SU-DHL-6 (cell line): ENCODE results near the gene PODXL2.

Source experiments
- H2AFZ ChIP-seq: fragments of 200-600 bp; sonication (generic); 2 replicates; pipeline ENCODE4 v1.6.1; 2014; ENCODE audit warnings: low read depth, mild to moderate bottlenecking, moderate library complexity, mixed read lengths, antibody characterized with exemption, low read length; ENCODE audit not compliant: severe bottlenecking
- H3F3A ChIP-seq: fragments of 200-600 bp; shearing (Covaris generic); 2 replicates; pipeline ENCODE4 v1.6.0; 2016; ENCODE audit warnings: antibody characterized with exemption, mild to moderate bottlenecking; ENCODE audit not compliant: insufficient read depth
- H3K27ac ChIP-seq: fragments of 200-600 bp; sonication (generic); 2 replicates; pipeline ENCODE4 v1.5.1; 2016; ENCODE audit warnings: low read depth, mild to moderate bottlenecking, low read length, moderate library complexity, mixed read lengths
- H3K27me3 ChIP-seq: fragments of 200-600 bp; sonication (generic), shearing (Covaris generic); 2 replicates; pipeline ENCODE4 v1.6.0; 2014; ENCODE audit warnings: mild to moderate bottlenecking, low read length
- H3K36me3 ChIP-seq: fragments of 200-600 bp; sonication (generic); 2 replicates; pipeline ENCODE4 v1.6.1; 2014; ENCODE audit warnings: mild to moderate bottlenecking, low read length, mixed read lengths
- H3K4me2 ChIP-seq: fragments of 300-600, 200-600 bp; shearing (Covaris generic), sonication (generic); 2 replicates; pipeline ENCODE4 v1.6.0; 2014; ENCODE audit warnings: low read length, low read depth, mild to moderate bottlenecking; ENCODE audit not compliant: poor library complexity, severe bottlenecking
- H3K4me3 ChIP-seq: fragments of 200-600 bp; sonication (generic); 2 replicates; pipeline ENCODE4 v1.5.1; 2014; ENCODE audit warnings: antibody characterized with exemption, low read length, mild to moderate bottlenecking, mixed read lengths; ENCODE audit not compliant: insufficient read depth, poor library complexity, severe bottlenecking
- H3K79me2 ChIP-seq: fragments of 200-600 bp; sonication (generic); 2 replicates; pipeline ENCODE4 v1.6.1; 2014; ENCODE audit warnings: mild to moderate bottlenecking, low read length, moderate library complexity; ENCODE audit not compliant: insufficient read depth
- H3K9ac ChIP-seq: fragments of 200-600 bp; sonication (generic); 2 replicates; pipeline ENCODE4 v1.7.0; 2014; ENCODE audit warnings: mild to moderate bottlenecking, low read length
- H3K9me2 ChIP-seq: fragments of 200-600 bp; sonication (generic); replicated peaks from 2 replicates; pipeline ENCODE4 v1.6.1; 2014; ENCODE audit warnings: low read length; ENCODE audit not compliant: insufficient read depth
- H3K9me3 ChIP-seq: fragments of 200-600 bp; sonication (generic); 2 replicates; pipeline ENCODE4 v1.6.1; 2014; ENCODE audit warnings: low read length, mixed read lengths; ENCODE audit not compliant: insufficient read depth
- H4K20me1 ChIP-seq: fragments of 200-600 bp; sonication (generic); 2 replicates; pipeline ENCODE4 v1.6.1; 2014; ENCODE audit warnings: low read depth, mild to moderate bottlenecking, antibody characterized with exemption, low read length, moderate library complexity, mixed read lengths
- EZH2phosphoT487 ChIP-seq: fragments of 200-600 bp; sonication (generic), shearing (Covaris generic); conservative IDR thresholded peaks from 2 replicates; pipeline ENCODE4 v1.6.1; 2018; ENCODE audit warnings: mild to moderate bottlenecking, antibody characterized with exemption, low read length, moderate library complexity, mixed read lengths
- TF ChIP-seq, protein P1 (sequence below): fragments of 200-600 bp; sonication (generic); IDR thresholded peaks from one replicate; pipeline ENCODE4 v1.5.1; 2017; ENCODE audit warnings: antibody characterized with exemption, mild to moderate bottlenecking, low read length, moderate library complexity; ENCODE audit not compliant: insufficient read depth, poor library complexity, severe bottlenecking

Gene PODXL2

DNA sequence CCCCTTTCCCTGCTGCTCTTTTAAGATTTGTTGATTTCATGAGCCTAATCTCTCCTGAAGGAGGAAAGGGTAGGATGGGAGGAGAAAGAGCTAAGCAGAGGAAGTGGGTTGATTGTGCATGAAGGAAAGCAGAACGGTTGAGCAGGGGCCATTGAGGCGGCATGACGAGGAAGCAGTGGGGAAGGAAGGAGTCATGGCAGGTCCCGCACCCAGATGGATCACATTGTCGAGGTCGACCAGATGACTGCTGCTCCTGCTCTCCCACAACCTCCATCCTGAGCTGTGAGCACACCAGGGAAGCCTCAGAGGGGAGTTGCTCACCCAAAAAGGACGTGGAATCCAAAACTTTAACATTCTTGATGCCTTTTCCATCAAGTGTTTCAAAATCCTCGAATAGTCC lies 86.5 kb downstream of the PODXL2 start:
- no peaks in the 10 kb centered on the region for H3K27me3 ChIP-seq
- no peak overlapping the region for H3K4me3 ChIP-seq
- H3K36me3 ChIP-seq, result no peaks in the 10 kb centered on the region
- H3K79me2 ChIP-seq, result no peaks in the 10 kb centered on the region
- no peak overlapping the region for H3K27ac ChIP-seq
- H2AFZ ChIP-seq, result no peak overlapping the region
- H3K9ac ChIP-seq, result no peak overlapping the region
- no peaks in the 10 kb centered on the region for H3K9me2 ChIP-seq
- no peak for TF ChIP-seq EZH2phosphoT487
- TF ChIP-seq, protein P1, sequence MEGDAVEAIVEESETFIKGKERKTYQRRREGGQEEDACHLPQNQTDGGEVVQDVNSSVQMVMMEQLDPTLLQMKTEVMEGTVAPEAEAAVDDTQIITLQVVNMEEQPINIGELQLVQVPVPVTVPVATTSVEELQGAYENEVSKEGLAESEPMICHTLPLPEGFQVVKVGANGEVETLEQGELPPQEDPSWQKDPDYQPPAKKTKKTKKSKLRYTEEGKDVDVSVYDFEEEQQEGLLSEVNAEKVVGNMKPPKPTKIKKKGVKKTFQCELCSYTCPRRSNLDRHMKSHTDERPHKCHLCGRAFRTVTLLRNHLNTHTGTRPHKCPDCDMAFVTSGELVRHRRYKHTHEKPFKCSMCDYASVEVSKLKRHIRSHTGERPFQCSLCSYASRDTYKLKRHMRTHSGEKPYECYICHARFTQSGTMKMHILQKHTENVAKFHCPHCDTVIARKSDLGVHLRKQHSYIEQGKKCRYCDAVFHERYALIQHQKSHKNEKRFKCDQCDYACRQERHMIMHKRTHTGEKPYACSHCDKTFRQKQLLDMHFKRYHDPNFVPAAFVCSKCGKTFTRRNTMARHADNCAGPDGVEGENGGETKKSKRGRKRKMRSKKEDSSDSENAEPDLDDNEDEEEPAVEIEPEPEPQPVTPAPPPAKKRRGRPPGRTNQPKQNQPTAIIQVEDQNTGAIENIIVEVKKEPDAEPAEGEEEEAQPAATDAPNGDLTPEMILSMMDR, result no peak
- H3F3A ChIP-seq, result no peaks in the 10 kb centered on the region
- no peaks in the 10 kb centered on the region for H4K20me1 ChIP-seq
- H3K4me2 ChIP-seq, result no peak overlapping the region
- H3K9me3 ChIP-seq, result no peaks in the 10 kb centered on the region

DNA sequence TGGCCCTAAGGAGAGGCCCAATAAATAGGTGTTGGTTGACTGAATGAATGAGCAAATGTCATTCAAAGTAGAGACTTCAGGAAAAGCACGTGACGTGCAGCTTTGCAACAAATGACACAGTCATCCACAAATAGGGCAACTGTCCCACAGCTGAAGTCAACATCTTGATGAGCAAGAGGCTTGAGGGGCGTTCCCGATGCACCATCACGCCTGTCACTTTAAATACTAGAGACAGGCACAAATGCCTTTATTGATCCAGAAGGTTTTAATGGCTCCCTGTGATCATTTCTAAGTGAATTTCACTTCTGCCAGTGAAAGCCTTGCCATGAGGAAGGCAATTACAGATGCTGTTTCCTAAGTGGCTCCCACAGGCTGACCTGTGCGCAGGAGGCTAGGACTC lies 87.4 kb downstream of the PODXL2 start:
- no peaks in the 10 kb centered on the region for H3K9me2 ChIP-seq
- no peaks in the 10 kb centered on the region for H3K36me3 ChIP-seq
- no peaks in the 10 kb centered on the region for H3K9me3 ChIP-seq
- no peak overlapping the region for H3K4me2 ChIP-seq
- no peaks in the 10 kb centered on the region for H4K20me1 ChIP-seq
- no peaks in the 10 kb centered on the region for H3K79me2 ChIP-seq
- H3K4me3 ChIP-seq, result no peak overlapping the region
- H3F3A ChIP-seq, result no peaks in the 10 kb centered on the region
- no peaks in the 10 kb centered on the region for H3K27me3 ChIP-seq
- no peak overlapping the region for H2AFZ ChIP-seq
- H3K27ac ChIP-seq, result no peak overlapping the region
- H3K9ac ChIP-seq, result no peak overlapping the region
- TF ChIP-seq, protein P1, result no peak

DNA sequence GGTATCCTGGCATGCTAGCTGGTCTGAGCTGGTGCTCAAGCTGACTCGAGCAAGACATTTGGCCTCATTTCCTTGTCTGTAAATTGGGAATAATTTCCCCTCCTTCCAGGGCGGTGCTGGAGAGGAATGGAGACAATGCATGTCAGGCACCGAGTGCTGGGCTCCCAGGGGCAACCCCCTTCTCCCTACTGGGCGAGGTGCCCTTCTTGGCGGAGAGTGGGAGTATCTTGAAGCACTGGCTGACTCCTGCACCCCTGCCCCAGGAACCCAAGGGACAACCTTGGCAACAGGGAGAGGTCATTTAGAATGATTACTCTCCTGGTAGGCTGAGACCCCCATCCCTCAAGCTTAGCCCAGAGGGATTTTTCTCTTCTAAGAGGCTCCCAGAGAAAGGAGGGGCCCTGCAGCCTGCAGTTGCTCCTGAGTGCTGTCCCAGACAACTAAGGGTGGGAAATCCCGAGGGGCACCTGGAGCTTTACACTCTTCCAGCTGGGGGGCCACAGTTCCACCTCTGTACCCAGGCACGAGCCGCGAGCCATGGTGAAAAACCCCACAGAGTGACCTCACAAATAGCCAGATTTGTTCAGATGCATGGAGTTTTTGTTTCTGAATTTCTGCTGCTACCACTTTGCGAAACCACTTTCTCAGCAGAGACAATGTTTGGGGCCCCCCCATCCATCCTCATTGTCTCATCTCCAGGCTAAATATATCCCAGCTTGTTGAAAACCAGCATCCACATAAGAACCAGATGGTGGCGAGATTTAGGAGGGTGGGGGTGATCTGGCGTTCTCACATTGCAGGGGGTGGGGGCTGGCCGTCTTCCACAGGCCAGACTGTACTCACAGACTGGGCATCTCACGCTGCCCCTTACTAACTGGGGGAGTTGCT lies 88.6 kb downstream of the PODXL2 start:
- no peak overlapping the region for H3K4me3 ChIP-seq
- H3K9me2 ChIP-seq, result no peaks in the 10 kb centered on the region
- H3K4me2 ChIP-seq, result no peak overlapping the region
- TF ChIP-seq, protein P1, result no peak
- TF ChIP-seq EZH2phosphoT487, result no peak
- H3K79me2 ChIP-seq, result no peaks in the 10 kb centered on the region
- H3F3A ChIP-seq, result no peaks in the 10 kb centered on the region
- no peak overlapping the region for H3K27ac ChIP-seq
- H4K20me1 ChIP-seq, result no peaks in the 10 kb centered on the region
- no peak overlapping the region for H2AFZ ChIP-seq
- no peaks in the 10 kb centered on the region for H3K9me3 ChIP-seq
- H3K9ac ChIP-seq, result no peak overlapping the region
- H3K36me3 ChIP-seq, result no peaks in the 10 kb centered on the region
- no peaks in the 10 kb centered on the region for H3K27me3 ChIP-seq
